Calu3 (cell line): ENCODE measurements around the gene CYP46A1. TPM values are rescaled to one million over a fixed set of nuclear protein-coding genes. Genes with fewer than 3 reads are reported as not detected.

Source experiments
- BruUV-seq: library from RNA; stranded (reverse); fragments of 400-500 nt; replicated peaks from 2 replicates; lab custom pipeline; 2021; lab: Mats Ljungman, UMichigan
- CTCF ChIA-PET: fragments of 300-600 bp; sonication (Branson Sonifier 250); formaldehyde crosslinking; loops from one replicate; lab custom pipeline; 2022; ENCODE audit warnings: antibody characterized with exemption; lab: Charles Lee
- DNase-seq: peaks from one replicate; pipeline ENCODE4 v3.0.0; 2022
- H3K27ac Mint-ChIP-seq: one replicate; pipeline ENCODE4 v1.8.0; 2022; ENCODE audit warnings: mixed read lengths; ENCODE audit not compliant: unreplicated experiment
- H3K27me3 Mint-ChIP-seq: one replicate; pipeline ENCODE4 v1.8.0; 2022; ENCODE audit warnings: mixed read lengths; ENCODE audit not compliant: unreplicated experiment
- H3K36me3 Mint-ChIP-seq: one replicate; pipeline ENCODE4 v1.8.0; 2022; ENCODE audit warnings: mild to moderate bottlenecking, moderate library complexity, mixed read lengths; ENCODE audit not compliant: insufficient read depth, unreplicated experiment
- H3K4me1 Mint-ChIP-seq: one replicate; pipeline ENCODE4 v1.8.0; 2022; ENCODE audit warnings: mild to moderate bottlenecking, low read depth, mixed read lengths; ENCODE audit not compliant: unreplicated experiment
- H3K4me3 Mint-ChIP-seq: one replicate; pipeline ENCODE4 v1.8.0; 2022; ENCODE audit warnings: mild to moderate bottlenecking, low read depth, moderate library complexity, mixed read lengths; ENCODE audit not compliant: unreplicated experiment
- H3K9me3 Mint-ChIP-seq: one replicate; pipeline ENCODE4 v1.8.0; 2022; ENCODE audit warnings: low read depth, mixed read lengths; ENCODE audit not compliant: unreplicated experiment
- intact Hi-C: fragments of 100-400 bp; cut with micrococcal nuclease; formaldehyde crosslinking; loops from one replicate; pipeline ENCODE4 v1.10.0; 2022; ENCODE audit not compliant: unreplicated experiment
- total RNA-seq: library from RNA; stranded (reverse); gene quantifications from 2 replicates; pipeline ENCODE4 v1.2.3, GENCODE V29; 2022
- TF ChIP-seq, protein P1 (sequence below): fragments of 200-600 bp; IDR thresholded peaks from one replicate; pipeline ENCODE4 v1.8.0; 2022; ENCODE audit warnings: antibody characterized with exemption; ENCODE audit not compliant: unreplicated experiment

Gene CYP46A1
- total RNA-seq, 1 experiment from 2014 or later, result not detected

DNA sequence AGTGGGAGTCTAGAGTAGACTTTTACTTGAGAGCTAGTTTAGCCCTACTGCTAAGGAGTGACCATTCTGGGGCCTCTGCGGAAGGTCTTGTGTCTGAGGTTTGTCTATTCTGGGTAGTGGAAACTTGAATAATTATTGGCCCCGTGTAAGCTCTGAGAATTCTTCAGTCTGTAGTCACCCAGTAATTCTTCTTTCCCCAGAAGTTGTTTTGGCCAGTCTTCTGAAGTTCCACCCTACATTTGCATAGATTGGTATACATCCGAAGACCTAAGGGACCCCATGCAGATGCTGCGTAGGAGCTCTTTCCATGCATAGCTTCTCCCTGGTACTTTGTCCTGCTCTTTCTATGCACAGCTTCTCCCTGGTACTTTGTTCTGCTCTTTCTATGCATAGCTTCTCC, 12.8 kb downstream of the CYP46A1 start:
- Mint-ChIP-seq H3K27ac (no peak overlapping the region), H3K9me3 (peaks cover 2% of the 10 kb centered on the region), H3K36me3 (no peaks in the 10 kb centered on the region), H3K27me3 (peaks cover 57% of the 10 kb centered on the region), H3K4me3 (no peak overlapping the region), H3K4me1 (no peaks in the 10 kb centered on the region)
- BruUV-seq, result no TSS peak
- TF ChIP-seq, protein P1, sequence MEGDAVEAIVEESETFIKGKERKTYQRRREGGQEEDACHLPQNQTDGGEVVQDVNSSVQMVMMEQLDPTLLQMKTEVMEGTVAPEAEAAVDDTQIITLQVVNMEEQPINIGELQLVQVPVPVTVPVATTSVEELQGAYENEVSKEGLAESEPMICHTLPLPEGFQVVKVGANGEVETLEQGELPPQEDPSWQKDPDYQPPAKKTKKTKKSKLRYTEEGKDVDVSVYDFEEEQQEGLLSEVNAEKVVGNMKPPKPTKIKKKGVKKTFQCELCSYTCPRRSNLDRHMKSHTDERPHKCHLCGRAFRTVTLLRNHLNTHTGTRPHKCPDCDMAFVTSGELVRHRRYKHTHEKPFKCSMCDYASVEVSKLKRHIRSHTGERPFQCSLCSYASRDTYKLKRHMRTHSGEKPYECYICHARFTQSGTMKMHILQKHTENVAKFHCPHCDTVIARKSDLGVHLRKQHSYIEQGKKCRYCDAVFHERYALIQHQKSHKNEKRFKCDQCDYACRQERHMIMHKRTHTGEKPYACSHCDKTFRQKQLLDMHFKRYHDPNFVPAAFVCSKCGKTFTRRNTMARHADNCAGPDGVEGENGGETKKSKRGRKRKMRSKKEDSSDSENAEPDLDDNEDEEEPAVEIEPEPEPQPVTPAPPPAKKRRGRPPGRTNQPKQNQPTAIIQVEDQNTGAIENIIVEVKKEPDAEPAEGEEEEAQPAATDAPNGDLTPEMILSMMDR, result no peak
- CTCF ChIA-PET, result no interaction called here
- DNase-seq, result no peak
- intact Hi-C loops, result no loop called here

GRCh38 chr14:99698236-99698635, 14.1 kb downstream of the CYP46A1 start:
- Mint-ChIP-seq H3K36me3 (no peaks in the 10 kb centered on the region), H3K27me3 (peaks cover 55% of the 10 kb centered on the region), H3K4me1 (no peaks in the 10 kb centered on the region), H3K9me3 (peaks cover 4% of the 10 kb centered on the region), H3K27ac (no peak overlapping the region), H3K4me3 (no peak overlapping the region)
- BruUV-seq, result no TSS peak
- intact Hi-C loops, result no loop called here
- TF ChIP-seq, protein P1, result no peak
- CTCF ChIA-PET, result interaction anchor here (1.1 kb wide), 1 partner anchor 9 kb away, joined by 3 read pairs; no protein-coding TSS in a partner anchor
- DNase-seq, result no peak

GRCh38 chr14:99698642-99699041, 14.5 kb downstream of the CYP46A1 start:
- no peak for DNase-seq
- Mint-ChIP-seq H3K9me3 (peaks cover 7% of the 10 kb centered on the region), H3K27ac (no peak overlapping the region), H3K27me3 (peaks cover 59% of the 10 kb centered on the region), H3K36me3 (no peaks in the 10 kb centered on the region), H3K4me1 (no peaks in the 10 kb centered on the region), H3K4me3 (no peak overlapping the region)
- TF ChIP-seq, protein P1, result no peak
- no TSS peak for BruUV-seq
- CTCF ChIA-PET, result interaction anchor here (1.1 kb wide), 1 partner anchor 10 kb away, joined by 3 read pairs; no protein-coding TSS in a partner anchor
- intact Hi-C loops, result no loop called here

- DNase-seq, result no peak
- H3K27ac Mint-ChIP-seq, result no peak overlapping the region
- TF ChIP-seq, protein P1, result no peak
- intact Hi-C loops, result no loop called here
- no peaks in the 10 kb centered on the region for H3K4me1 Mint-ChIP-seq
- no peaks in the 10 kb centered on the region for H3K36me3 Mint-ChIP-seq
- CTCF ChIA-PET, result interaction anchor here (1.1 kb wide), 1 partner anchor 10 kb away, joined by 3 read pairs; no protein-coding TSS in a partner anchor
- peaks cover 63% of the 10 kb centered on the region for H3K27me3 Mint-ChIP-seq
- peaks cover 7% of the 10 kb centered on the region for H3K9me3 Mint-ChIP-seq
- no peak overlapping the region for H3K4me3 Mint-ChIP-seq
- no TSS peak for BruUV-seq
Measured at GRCh38 chr14:99699085-99699760, 15.1 kb downstream of the CYP46A1 start.
